ENCODE results near the gene ZEB1. TPM values are rescaled to one million over a fixed set of nuclear protein-coding genes. Genes with fewer than 3 reads are reported as not detected.

Gene ZEB1
- total and polyA plus RNA-seq, 2 of the 13 experiments (the other 11 are each of a cell fraction or from before 2014, with no cell fraction given): 9.6 to 18.0 TPM

DNA sequence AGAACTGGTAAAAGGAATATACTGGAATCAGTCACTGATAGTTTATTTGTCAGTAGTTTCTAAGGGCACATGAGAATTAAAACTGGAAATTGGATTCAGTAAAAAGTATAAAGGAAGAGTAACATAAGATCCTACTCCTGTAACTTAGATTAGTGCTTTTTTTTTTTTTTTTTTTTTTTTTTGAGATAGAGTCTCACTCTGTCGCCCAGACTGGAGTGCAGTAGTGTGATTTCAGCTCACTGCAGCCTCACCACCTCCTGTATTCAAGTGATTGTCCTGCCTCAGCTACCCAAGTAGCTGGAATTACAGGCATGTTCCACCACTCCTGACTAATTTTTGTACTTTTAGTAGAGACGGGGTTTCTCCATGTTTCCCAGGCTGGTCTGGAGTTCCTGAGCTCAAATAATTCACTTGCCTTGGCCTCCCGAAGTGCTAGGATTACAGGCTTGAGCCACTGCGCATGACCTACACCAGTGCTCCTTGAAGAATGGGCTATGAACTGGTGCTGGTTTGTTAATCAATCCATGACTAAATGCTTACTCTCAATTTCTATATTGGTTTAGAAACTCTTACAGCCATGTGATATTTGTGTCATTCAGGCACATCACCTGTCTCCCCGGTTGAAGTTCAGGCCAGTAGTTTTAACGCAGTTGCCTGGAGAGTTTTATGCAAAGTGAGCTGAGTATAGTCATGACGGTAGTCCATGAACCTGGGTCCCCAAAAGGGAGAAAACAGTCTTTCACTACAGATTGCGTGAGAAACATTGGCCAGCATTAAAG lies 65.0 kb downstream of the ZEB1 start:
- H2AFZ ChIP-seq (ENCODE audit: low read length): no peak overlapping the region
- FAIRE-seq (no peak), DNase-seq (ENCODE audit: low spot score) (no peak), ATAC-seq (no peak)
- no peaks in the 10 kb centered on the region for H3K9me3 ChIP-seq (ENCODE audit: low read length)
- H3K9ac ChIP-seq (ENCODE audit: insufficient read depth, low read depth, low read length): no peak overlapping the region
- H4K20me1 ChIP-seq (ENCODE audit: insufficient read depth, low read length): no peaks in the 10 kb centered on the region; the same call in none of the 2 replicates
- no peaks in the 10 kb centered on the region for H3K27me3 ChIP-seq (ENCODE audit: control insufficient read depth in 1 of 2, insufficient read depth in 2 of 2, low read length in 2 of 2)
- no peaks in the 10 kb centered on the region for H3K4me1 ChIP-seq (ENCODE audit: insufficient read depth, low read length)
- H3K79me2 ChIP-seq (ENCODE audit: insufficient read depth, low read length): peaks cover 17% of the 10 kb centered on the region
- H3K4me3 ChIP-seq (replicated peaks in 1 of 3; ENCODE audit: insufficient read depth in 1 of 3, low read depth in 2 of 3, low read length in 3 of 3): no peak overlapping the region
- intact Hi-C loops (cut with micrococcal nuclease; ENCODE audit: unreplicated experiment) (no loop called here), in situ Hi-C loops (cut with HindIII; ENCODE audit: extremely low pct_ligation_motif_present, low pct_unique_long_range_greater_than_20kb) (no loop called here)
- WGBS (ENCODE audit: low lambda C conversion rate): 96% methylated on average over 8 of the region's 8 CpGs
- H3K36me3 ChIP-seq (replicated peaks in 1 of 2; ENCODE audit: control insufficient read depth in 1 of 2, insufficient read depth in 2 of 2, low read length in 2 of 2): no peaks in the 10 kb centered on the region; a peak in 2 of 5 replicates
- H3K27ac ChIP-seq (ENCODE audit: extremely low read length, insufficient read depth, low read length): no peak overlapping the region
- H3K4me2 ChIP-seq (ENCODE audit: low read depth, low read length): no peak overlapping the region
- POLR2A ChIA-PET: no interaction called here
- CTCF ChIA-PET (ENCODE audit: low intra/inter-chr PET ratio, low total read pairs): no interaction called here
- BruUV-seq (replicated peaks): no TSS peak
- TF ChIP-seq ZNF850 (CRISPR knock-in tag; conservative IDR thresholded peaks at IDR 0.05) (no peak), NFIC (IDR thresholded peaks at IDR 0.05; ENCODE audit: low read length) (no peak), HOXA3 (CRISPR knock-in tag; IDR thresholded peaks at IDR 0.05) (no peak), NCOA2 (CRISPR knock-in tag; IDR thresholded peaks at IDR 0.05) (no peak), ZNF674 (CRISPR knock-in tag; IDR thresholded peaks at IDR 0.05; ENCODE audit: low read depth) (no peak), ZNF282 (IDR thresholded peaks at IDR 0.05; ENCODE audit: partially characterized antibody) (no peak), SMARCC2 (IDR thresholded peaks at IDR 0.05) (no peak), ZNF136 (CRISPR knock-in tag; IDR thresholded peaks at IDR 0.05; ENCODE audit: low read depth) (no peak), TMF1 (CRISPR knock-in tag; IDR thresholded peaks at IDR 0.05; ENCODE audit: low read depth) (no peak)
- TF ChIP-seq, protein P1, sequence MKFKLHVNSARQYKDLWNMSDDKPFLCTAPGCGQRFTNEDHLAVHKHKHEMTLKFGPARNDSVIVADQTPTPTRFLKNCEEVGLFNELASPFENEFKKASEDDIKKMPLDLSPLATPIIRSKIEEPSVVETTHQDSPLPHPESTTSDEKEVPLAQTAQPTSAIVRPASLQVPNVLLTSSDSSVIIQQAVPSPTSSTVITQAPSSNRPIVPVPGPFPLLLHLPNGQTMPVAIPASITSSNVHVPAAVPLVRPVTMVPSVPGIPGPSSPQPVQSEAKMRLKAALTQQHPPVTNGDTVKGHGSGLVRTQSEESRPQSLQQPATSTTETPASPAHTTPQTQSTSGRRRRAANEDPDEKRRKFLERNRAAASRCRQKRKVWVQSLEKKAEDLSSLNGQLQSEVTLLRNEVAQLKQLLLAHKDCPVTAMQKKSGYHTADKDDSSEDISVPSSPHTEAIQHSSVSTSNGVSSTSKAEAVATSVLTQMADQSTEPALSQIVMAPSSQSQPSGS (CRISPR knock-in tag; IDR thresholded peaks at IDR 0.05): no peak
- TF ChIP-seq, protein P2, sequence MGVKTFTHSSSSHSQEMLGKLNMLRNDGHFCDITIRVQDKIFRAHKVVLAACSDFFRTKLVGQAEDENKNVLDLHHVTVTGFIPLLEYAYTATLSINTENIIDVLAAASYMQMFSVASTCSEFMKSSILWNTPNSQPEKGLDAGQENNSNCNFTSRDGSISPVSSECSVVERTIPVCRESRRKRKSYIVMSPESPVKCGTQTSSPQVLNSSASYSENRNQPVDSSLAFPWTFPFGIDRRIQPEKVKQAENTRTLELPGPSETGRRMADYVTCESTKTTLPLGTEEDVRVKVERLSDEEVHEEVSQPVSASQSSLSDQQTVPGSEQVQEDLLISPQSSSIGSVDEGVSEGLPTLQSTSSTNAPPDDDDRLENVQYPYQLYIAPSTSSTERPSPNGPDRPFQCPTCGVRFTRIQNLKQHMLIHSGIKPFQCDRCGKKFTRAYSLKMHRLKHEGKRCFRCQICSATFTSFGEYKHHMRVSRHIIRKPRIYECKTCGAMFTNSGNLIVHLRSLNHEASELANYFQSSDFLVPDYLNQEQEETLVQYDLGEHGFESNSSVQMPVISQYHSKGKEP (CRISPR knock-in tag; IDR thresholded peaks at IDR 0.05): no peak
- TF ChIP-seq, protein P3, sequence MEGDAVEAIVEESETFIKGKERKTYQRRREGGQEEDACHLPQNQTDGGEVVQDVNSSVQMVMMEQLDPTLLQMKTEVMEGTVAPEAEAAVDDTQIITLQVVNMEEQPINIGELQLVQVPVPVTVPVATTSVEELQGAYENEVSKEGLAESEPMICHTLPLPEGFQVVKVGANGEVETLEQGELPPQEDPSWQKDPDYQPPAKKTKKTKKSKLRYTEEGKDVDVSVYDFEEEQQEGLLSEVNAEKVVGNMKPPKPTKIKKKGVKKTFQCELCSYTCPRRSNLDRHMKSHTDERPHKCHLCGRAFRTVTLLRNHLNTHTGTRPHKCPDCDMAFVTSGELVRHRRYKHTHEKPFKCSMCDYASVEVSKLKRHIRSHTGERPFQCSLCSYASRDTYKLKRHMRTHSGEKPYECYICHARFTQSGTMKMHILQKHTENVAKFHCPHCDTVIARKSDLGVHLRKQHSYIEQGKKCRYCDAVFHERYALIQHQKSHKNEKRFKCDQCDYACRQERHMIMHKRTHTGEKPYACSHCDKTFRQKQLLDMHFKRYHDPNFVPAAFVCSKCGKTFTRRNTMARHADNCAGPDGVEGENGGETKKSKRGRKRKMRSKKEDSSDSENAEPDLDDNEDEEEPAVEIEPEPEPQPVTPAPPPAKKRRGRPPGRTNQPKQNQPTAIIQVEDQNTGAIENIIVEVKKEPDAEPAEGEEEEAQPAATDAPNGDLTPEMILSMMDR (CRISPR knock-in tag; IDR thresholded peaks at IDR 0.05): no peak
- TF ChIP-seq, protein P4, sequence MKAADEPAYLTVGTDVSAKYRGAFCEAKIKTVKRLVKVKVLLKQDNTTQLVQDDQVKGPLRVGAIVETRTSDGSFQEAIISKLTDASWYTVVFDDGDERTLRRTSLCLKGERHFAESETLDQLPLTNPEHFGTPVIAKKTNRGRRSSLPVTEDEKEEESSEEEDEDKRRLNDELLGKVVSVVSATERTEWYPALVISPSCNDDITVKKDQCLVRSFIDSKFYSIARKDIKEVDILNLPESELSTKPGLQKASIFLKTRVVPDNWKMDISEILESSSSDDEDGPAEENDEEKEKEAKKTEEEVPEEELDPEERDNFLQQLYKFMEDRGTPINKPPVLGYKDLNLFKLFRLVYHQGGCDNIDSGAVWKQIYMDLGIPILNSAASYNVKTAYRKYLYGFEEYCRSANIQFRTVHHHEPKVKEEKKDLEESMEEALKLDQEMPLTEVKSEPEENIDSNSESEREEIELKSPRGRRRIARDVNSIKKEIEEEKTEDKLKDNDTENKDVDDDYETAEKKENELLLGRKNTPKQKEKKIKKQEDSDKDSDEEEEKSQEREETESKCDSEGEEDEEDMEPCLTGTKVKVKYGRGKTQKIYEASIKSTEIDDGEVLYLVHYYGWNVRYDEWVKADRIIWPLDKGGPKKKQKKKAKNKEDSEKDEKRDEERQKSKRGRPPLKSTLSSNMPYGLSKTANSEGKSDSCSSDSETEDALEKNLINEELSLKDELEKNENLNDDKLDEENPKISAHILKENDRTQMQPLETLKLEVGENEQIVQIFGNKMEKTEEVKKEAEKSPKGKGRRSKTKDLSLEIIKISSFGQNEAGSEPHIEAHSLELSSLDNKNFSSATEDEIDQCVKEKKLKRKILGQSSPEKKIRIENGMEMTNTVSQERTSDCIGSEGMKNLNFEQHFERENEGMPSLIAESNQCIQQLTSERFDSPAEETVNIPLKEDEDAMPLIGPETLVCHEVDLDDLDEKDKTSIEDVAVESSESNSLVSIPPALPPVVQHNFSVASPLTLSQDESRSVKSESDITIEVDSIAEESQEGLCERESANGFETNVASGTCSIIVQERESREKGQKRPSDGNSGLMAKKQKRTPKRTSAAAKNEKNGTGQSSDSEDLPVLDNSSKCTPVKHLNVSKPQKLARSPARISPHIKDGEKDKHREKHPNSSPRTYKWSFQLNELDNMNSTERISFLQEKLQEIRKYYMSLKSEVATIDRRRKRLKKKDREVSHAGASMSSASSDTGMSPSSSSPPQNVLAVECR (CRISPR knock-in tag; IDR thresholded peaks at IDR 0.05; ENCODE audit: borderline replicate concordance): no peak
- TF ChIP-seq, protein P5, sequence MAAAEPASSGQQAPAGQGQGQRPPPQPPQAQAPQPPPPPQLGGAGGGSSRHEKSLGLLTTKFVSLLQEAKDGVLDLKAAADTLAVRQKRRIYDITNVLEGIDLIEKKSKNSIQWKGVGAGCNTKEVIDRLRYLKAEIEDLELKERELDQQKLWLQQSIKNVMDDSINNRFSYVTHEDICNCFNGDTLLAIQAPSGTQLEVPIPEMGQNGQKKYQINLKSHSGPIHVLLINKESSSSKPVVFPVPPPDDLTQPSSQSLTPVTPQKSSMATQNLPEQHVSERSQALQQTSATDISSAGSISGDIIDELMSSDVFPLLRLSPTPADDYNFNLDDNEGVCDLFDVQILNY (CRISPR knock-in tag; conservative IDR thresholded peaks at IDR 0.05): no peak
